Kidney (tissue), 14 donors: ENCODE data around the gene CLMN. TPM values are rescaled to one million over a fixed set of nuclear protein-coding genes. Genes with fewer than 3 reads are reported as not detected.

Source experiments
- DNase-seq, 5 donors: peaks; one replicate each; pipeline ENCODE4 v3.0.0-alpha.2; 2013 to 2020
- FAIRE-seq: peaks from 2 replicates; lab custom pipeline; 2012; peaks lifted over from hg19 to GRCh38; lab: Jason Lieb, UNC
- H3K27ac ChIP-seq, 2 donors: one replicate each; pipeline ENCODE4 v1.7.0; 2013; ENCODE audit warnings: low read depth in 2 of 2, low read length in 2 of 2, inconsistent platforms in 1 of 2
- H3K27me3 ChIP-seq: one replicate; pipeline ENCODE4 v1.7.1; 2013; ENCODE audit warnings: low read length, inconsistent platforms; ENCODE audit not compliant: control insufficient read depth, insufficient read depth
- H3K36me3 ChIP-seq, 3 donors: one replicate each; pipeline versions ENCODE4 v1.7.0 to v1.7.1; 2013; ENCODE audit warnings: low read length in 3 of 3, control low read depth in 1 of 3, inconsistent platforms in 1 of 3; ENCODE audit not compliant: insufficient read depth in 3 of 3, control insufficient read depth in 2 of 3
- H3K4me1 ChIP-seq, 3 donors: one replicate each; pipeline versions ENCODE4 v1.7.0 to v1.7.1; 2013; ENCODE audit warnings: low read length in 3 of 3, inconsistent platforms in 1 of 3, low read depth in 1 of 3; ENCODE audit not compliant: control insufficient read depth in 2 of 3, insufficient read depth in 2 of 3
- H3K4me3 ChIP-seq, 3 donors: one replicate each; pipeline versions ENCODE4 v1.7.0 to v1.8.1; 2013; ENCODE audit warnings: low read length in 3 of 3, control low read depth in 1 of 3, inconsistent platforms in 1 of 3
- H3K9ac ChIP-seq, 3 donors: one replicate each; pipeline versions ENCODE4 v1.7.0 to v1.7.1; 2013; ENCODE audit warnings: low read length in 3 of 3, control low read depth in 1 of 3, inconsistent platforms in 1 of 3
- H3K9me3 ChIP-seq, 3 donors: one replicate each; pipeline versions ENCODE4 v1.7.0 to v1.7.1; 2013; ENCODE audit warnings: low read length in 3 of 3, control low read depth in 1 of 3, inconsistent platforms in 1 of 3; ENCODE audit not compliant: control insufficient read depth in 2 of 3, insufficient read depth in 1 of 3
- CTCF ChIP-seq: IDR thresholded peaks from 3 replicates; pipeline ENCODE4 v1.5.1; 2012; ENCODE audit warnings: mild to moderate bottlenecking, moderate library complexity, borderline replicate concordance; ENCODE audit not compliant: insufficient read depth; ENCODE audit errors: extremely low read depth
- intact Hi-C: fragments of 100-400 bp; cut with DNase I; formaldehyde crosslinking; loops from one replicate; pipeline ENCODE4 v1.11.1; 2022
- microRNA-seq: library from miRNA; unstranded; fragments of <30 nt; microRNA quantifications from one replicate; pipeline ENCODE4 v1.2.0, GENCODE V29; 2020
- polyA plus RNA-seq: library from polyadenylated mRNA; stranded (reverse); fragments of 350-450 nt; fragmentation: Illumina TruSeq; extraction: RNeasy Lipid Tissue Mini Kit (QIAGEN cat#74804); gene quantifications from one replicate; pipeline ENCODE4 v1.2.3, GENCODE V29; 2014; ENCODE audit warnings: low read depth, low replicate concordance; ENCODE audit not compliant: insufficient read depth
- total RNA-seq: library from RNA; stranded (reverse); fragmentation: NEBNext Ultra II Directional; extraction: Animal tissue kit (Norgen Biotek cat#: 25700); gene quantifications from one replicate; pipeline ENCODE4 v1.2.1, GENCODE V29; 2021
- donor health status: control.
- donor health status: control.
- donor health status: control.
- donor health status: control.
- donor health status: control.
- donor health status: DM: yes; HTN: yes; CAD: no.
- donor health status: Normal renal cell carcinoma (clear cell type).

The CLMN gene
- total and polyA plus RNA-seq, 2 donors from 2014 or later = 33.1 to 151 TPM

GRCh38 chr14:95133282-95133681 lies 186.4 kb downstream of the CLMN start:
- no peaks in the 10 kb centered on the region for H3K9me3 ChIP-seq
- TF ChIP-seq CTCF = no peak
- intact Hi-C loops = no loop called here
- H3K27me3 ChIP-seq = no peaks in the 10 kb centered on the region
- no peak overlapping the region for H3K9ac ChIP-seq
- H3K4me3 ChIP-seq = no peak overlapping the region
- H3K36me3 ChIP-seq = peaks cover 3 to 5% (median 4%) of the 10 kb centered on the region in 3 donors
- DNase-seq = no peak
- FAIRE-seq = no peak
- no peak overlapping the region for H3K27ac ChIP-seq
- peaks cover 0 to 8% (median 4%) of the 10 kb centered on the region in 3 donors for H3K4me1 ChIP-seq

- Histone ChIP-seq H3K4me1 (peaks cover 0 to 6% (median 4%) of the 10 kb centered on the region in 3 donors), H3K9ac (no peak overlapping the region), H3K36me3 (peaks cover 3 to 5% (median 4%) of the 10 kb centered on the region in 3 donors), H3K27ac (no peak overlapping the region), H3K27me3 (no peaks in the 10 kb centered on the region), H3K9me3 (no peaks in the 10 kb centered on the region), H3K4me3 (no peak overlapping the region)
- no peak for TF ChIP-seq CTCF
- FAIRE-seq (no peak), DNase-seq (no peak)
- intact Hi-C loops = no loop called here
Observed at GRCh38 chr14:95132760-95133159, 186.9 kb downstream of the CLMN start.

Small RNA genes within 50 kb of the gene (microRNA-seq; reads per million reads assigned to microRNA genes)
- 1.7 reads per million for gene MIR3173

Other genes with a start within 250 kb of the CLMN start
- gene DICER1, start 162.4 kb downstream of the CLMN start, total RNA-seq = 83.6 TPM
- 6.0 TPM for gene DICER1, start 162.4 kb downstream of the CLMN start, polyA plus RNA-seq
- 18.5 TPM for gene SYNE3, start 196.7 kb upstream of the CLMN start, total RNA-seq
- gene SYNE3, start 196.7 kb upstream of the CLMN start, polyA plus RNA-seq = 0.54 TPM
- 46.7 TPM for gene GLRX5, start 215.1 kb upstream of the CLMN start, total RNA-seq
- gene GLRX5, start 215.1 kb upstream of the CLMN start, polyA plus RNA-seq = 124 TPM